MM.1S (cell line): Measurements from ENCODE around the gene CHD2.

Experiments
- DNase-seq: peaks from one replicate; pipeline ENCODE4 v3.0.0-alpha.2; 2015
- H2AFZ ChIP-seq: fragments of 300-600 bp; sonication (generic); 2 replicates; pipeline ENCODE4 v1.6.0; 2016; ENCODE audit warnings: antibody characterized with exemption, low read length
- H3F3A ChIP-seq: fragments of 300-600 bp; sonication (generic); 2 replicates; pipeline ENCODE4 v1.6.1; 2016; ENCODE audit warnings: mild to moderate bottlenecking, antibody characterized with exemption, low read length, moderate library complexity, mixed read lengths; ENCODE audit not compliant: insufficient read depth
- H3K27ac ChIP-seq: fragments of 300-600 bp; sonication (generic); 2 replicates; pipeline ENCODE4 v1.5.1; 2016; ENCODE audit warnings: mild to moderate bottlenecking, low read length
- H3K27me3 ChIP-seq: fragments of 300-600 bp; sonication (generic); replicated peaks from 2 replicates; pipeline ENCODE4 v1.6.0; 2016; ENCODE audit warnings: low read length; ENCODE audit not compliant: insufficient read depth
- H3K36me3 ChIP-seq: fragments of 300-600 bp; sonication (generic); replicated peaks from 2 replicates; pipeline ENCODE4 v1.6.1; 2016; ENCODE audit warnings: mild to moderate bottlenecking, low read length, mixed read lengths; ENCODE audit not compliant: insufficient read depth
- H3K4me1 ChIP-seq: fragments of 300-600 bp; sonication (generic); 2 replicates; pipeline ENCODE4 v1.6.1; 2016; ENCODE audit warnings: low read length, mixed read lengths
- H3K4me2 ChIP-seq: fragments of 300-600 bp; sonication (generic); 2 replicates; pipeline ENCODE4 v1.6.0; 2016; ENCODE audit warnings: low read depth, low read length
- H3K4me3 ChIP-seq: fragments of 300-600 bp; sonication (generic); 2 replicates; pipeline ENCODE4 v1.5.1; 2016; ENCODE audit warnings: low read length, mixed read lengths
- H3K79me2 ChIP-seq: fragments of 300-600 bp; sonication (generic); 2 replicates; pipeline ENCODE4 v1.6.1; 2016; ENCODE audit warnings: mixed run types, low read length, mixed read lengths
- H3K9ac ChIP-seq: fragments of 300-600 bp; sonication (generic); 2 replicates; pipeline ENCODE4 v1.6.1; 2016; ENCODE audit warnings: low read length, mixed read lengths
- H3K9me2 ChIP-seq: fragments of 300-600 bp; sonication (generic); replicated peaks from 2 replicates; pipeline ENCODE4 v1.6.1; 2016; ENCODE audit warnings: mild to moderate bottlenecking, low read length, mixed read lengths; ENCODE audit not compliant: insufficient read depth
- H3K9me3 ChIP-seq: fragments of 300-600 bp; sonication (generic); replicated peaks from 2 replicates; pipeline ENCODE4 v1.6.1; 2016; ENCODE audit warnings: mild to moderate bottlenecking, low read length, mixed read lengths; ENCODE audit not compliant: insufficient read depth
- H4K20me1 ChIP-seq: fragments of 300-600 bp; sonication (generic); 2 replicates; pipeline ENCODE4 v1.6.1; 2016; ENCODE audit warnings: mild to moderate bottlenecking, low read length, moderate library complexity, mixed read lengths; ENCODE audit not compliant: insufficient read depth
- CTCF ChIP-seq: fragments of 300-600 bp; sonication (generic); IDR thresholded peaks from 2 replicates; pipeline ENCODE4 v1.5.1; 2016; ENCODE audit warnings: antibody characterized with exemption, low read length, mixed read lengths
- EZH2 ChIP-seq: fragments of 300-600 bp; sonication (generic); optimal IDR thresholded peaks from 2 replicates; pipeline ENCODE3; 2017; ENCODE audit warnings: low read depth, mild to moderate bottlenecking, antibody characterized with exemption, low read length, mixed read lengths
- EZH2phosphoT487 ChIP-seq: fragments of 300-600 bp; sonication (generic); IDR thresholded peaks from 2 replicates; pipeline ENCODE4 v1.6.1; 2018; ENCODE audit warnings: antibody characterized with exemption, low read length

CHD2 gene

GRCh38 chr15:92879949-92880725 lies 20.0 kb upstream of the CHD2 start:
- Histone ChIP-seq H3K9me2 (no peaks in the 10 kb centered on the region), H3K27ac (no peak overlapping the region), H3K9ac (no peak overlapping the region), H4K20me1 (peaks cover 2% of the 10 kb centered on the region; the same call in 1 of the 2 replicates), H3K36me3 (0 out of 2 replicates have a peak, but pooled peaks cover 3% of the 10 kb centered on the region), H3F3A (0 out of 2 replicates have a peak, but pooled peaks cover 4% of the 10 kb centered on the region), H3K4me1 (peaks cover 18% of the 10 kb centered on the region), H2AFZ (peak overlapping the region; percentile 45; the same call in 1 of the 2 replicates), H3K4me3 (no peak overlapping the region), H3K9me3 (no peaks in the 10 kb centered on the region), H3K4me2 (no peak overlapping the region), H3K79me2 (peaks cover 22% of the 10 kb centered on the region), H3K27me3 (no peaks in the 10 kb centered on the region)
- no peak for DNase-seq
- no peak for TF ChIP-seq EZH2phosphoT487
- TF ChIP-seq EZH2, result no peak
- no peak for TF ChIP-seq CTCF

- Histone ChIP-seq H3K27me3 (no peaks in the 10 kb centered on the region), H3K4me1 (peaks cover 25% of the 10 kb centered on the region), H3K4me3 (peak overlapping the region; percentile 45; the same call in 1 of the 2 replicates), H3K27ac (peak overlapping the region; percentile 71; the same call in 1 of the 2 replicates), H3K9me3 (no peaks in the 10 kb centered on the region), H3K9me2 (no peaks in the 10 kb centered on the region), H3K9ac (peak overlapping the region; percentile 73; the same call in 1 of the 2 replicates), H2AFZ (peak overlapping the region; percentile 45), H3F3A (0 out of 2 replicates have a peak, but pooled peaks cover 4% of the 10 kb centered on the region), H3K4me2 (peak overlapping the region; percentile 66), H4K20me1 (peaks cover 3% of the 10 kb centered on the region; the same call in 1 of the 2 replicates), H3K79me2 (peaks cover 29% of the 10 kb centered on the region), H3K36me3 (peaks cover 9% of the 10 kb centered on the region; the same call in 1 of the 2 replicates)
- TF ChIP-seq EZH2phosphoT487, result no peak
- no peak for TF ChIP-seq CTCF
- no peak for TF ChIP-seq EZH2
- DNase-seq, result no peak
Measured at GRCh38 chr15:92880796-92881195, 19.3 kb upstream of the CHD2 start.

- TF ChIP-seq EZH2phosphoT487 (no peak), EZH2 (no peak), CTCF (no peak)
- Histone ChIP-seq H4K20me1 (peaks cover 3% of the 10 kb centered on the region; the same call in 1 of the 2 replicates), H3K4me3 (peak overlapping the region; percentile 45), H3K36me3 (peaks cover 14% of the 10 kb centered on the region; the same call in 1 of the 2 replicates), H3K9me3 (no peaks in the 10 kb centered on the region), H3F3A (0 out of 2 replicates have a peak, but pooled peaks cover 4% of the 10 kb centered on the region), H2AFZ (peak overlapping the region; percentile 45), H3K9ac (peak overlapping the region; percentile 73), H3K79me2 (peaks cover 34% of the 10 kb centered on the region), H3K4me1 (peaks cover 29% of the 10 kb centered on the region), H3K27me3 (no peaks in the 10 kb centered on the region), H3K4me2 (peak overlapping the region; percentile 66), H3K27ac (peak overlapping the region; percentile 71), H3K9me2 (no peaks in the 10 kb centered on the region)
- peak; percentile 48 for DNase-seq
Measured at GRCh38 chr15:92881211-92881754, 18.8 kb upstream of the CHD2 start.
